ENCODE data around the gene UNC80.

DNA sequence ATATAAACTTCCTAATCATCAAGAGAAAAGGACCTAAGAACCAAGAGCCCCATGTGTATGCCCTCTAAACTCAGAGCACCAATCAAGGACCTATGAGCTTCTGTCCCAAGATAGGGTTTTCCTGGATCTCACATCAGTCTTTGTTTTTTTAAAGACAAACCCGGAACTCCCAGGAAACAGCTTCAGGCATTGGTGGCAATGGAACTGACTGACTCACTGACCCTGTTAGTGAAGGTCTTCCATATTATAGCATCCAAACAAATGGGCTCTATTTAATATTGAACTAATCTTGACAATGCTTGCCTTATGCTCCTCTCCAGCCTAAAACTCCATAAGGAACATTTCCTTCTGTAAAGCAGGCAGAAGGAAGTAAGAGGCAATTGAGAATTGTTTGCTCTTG is 167.3 kb downstream of the UNC80 start:
- TF ChIP-seq, protein P1, sequence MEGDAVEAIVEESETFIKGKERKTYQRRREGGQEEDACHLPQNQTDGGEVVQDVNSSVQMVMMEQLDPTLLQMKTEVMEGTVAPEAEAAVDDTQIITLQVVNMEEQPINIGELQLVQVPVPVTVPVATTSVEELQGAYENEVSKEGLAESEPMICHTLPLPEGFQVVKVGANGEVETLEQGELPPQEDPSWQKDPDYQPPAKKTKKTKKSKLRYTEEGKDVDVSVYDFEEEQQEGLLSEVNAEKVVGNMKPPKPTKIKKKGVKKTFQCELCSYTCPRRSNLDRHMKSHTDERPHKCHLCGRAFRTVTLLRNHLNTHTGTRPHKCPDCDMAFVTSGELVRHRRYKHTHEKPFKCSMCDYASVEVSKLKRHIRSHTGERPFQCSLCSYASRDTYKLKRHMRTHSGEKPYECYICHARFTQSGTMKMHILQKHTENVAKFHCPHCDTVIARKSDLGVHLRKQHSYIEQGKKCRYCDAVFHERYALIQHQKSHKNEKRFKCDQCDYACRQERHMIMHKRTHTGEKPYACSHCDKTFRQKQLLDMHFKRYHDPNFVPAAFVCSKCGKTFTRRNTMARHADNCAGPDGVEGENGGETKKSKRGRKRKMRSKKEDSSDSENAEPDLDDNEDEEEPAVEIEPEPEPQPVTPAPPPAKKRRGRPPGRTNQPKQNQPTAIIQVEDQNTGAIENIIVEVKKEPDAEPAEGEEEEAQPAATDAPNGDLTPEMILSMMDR (IDR thresholded peaks at IDR 0.05; ENCODE audit: low read length): no peak
- no peak for TF ChIP-seq EZH2phosphoT487 (IDR thresholded peaks at IDR 0.05; ENCODE audit: low read length)

Data from MM.1S (cell line).